Astrocyte of the hippocampus (primary cell): ENCODE results near the gene NUBP1.
"Not testable (repeated sequence)": the region's sequence is repeated elsewhere in the genome, so short reads cannot be mapped to it uniquely, and the experiment has no call there.

Experiments used
- DNase-seq: peaks from one replicate; pipeline ENCODE4 v3.0.0; 2011; ENCODE audit warnings: low read depth, low spot score

NUBP1 gene

GRCh38 chr16:10743610-10744369 lies at the start of gene NUBP1:
Gene NUBP1, plus strand, starts transcription at chr16:10743842. Its CDS starts 22 bp downstream, at chr16:10743864.
- peak; percentile 99 for DNase-seq

GRCh38 chr16:10693889-10694288 lies 49.8 kb upstream of the NUBP1 start:
- no peak for DNase-seq

- DNase-seq = no peak
Measured at GRCh38 chr16:10694306-10694705, 49.3 kb upstream of the NUBP1 start.

GRCh38 chr16:10694830-10695229 lies 48.8 kb upstream of the NUBP1 start, which contains the start of gene TEKT5:
Gene TEKT5, minus strand, starts transcription at chr16:10694930. Its CDS starts 57 bp downstream, at chr16:10694873.
- DNase-seq = no peak

GRCh38 chr16:10699756-10700155 lies 43.9 kb upstream of the NUBP1 start:
- no peak for DNase-seq

- no peak for DNase-seq
Measured at GRCh38 chr16:10708969-10709368, 34.7 kb upstream of the NUBP1 start.

GRCh38 chr16:10728003-10728887 lies 15.4 kb upstream of the NUBP1 start:
- DNase-seq = no peak

- peak; percentile 53 for DNase-seq
Measured at GRCh38 chr16:10729104-10730048, 14.3 kb upstream of the NUBP1 start.

- no peak for DNase-seq
Measured at GRCh38 chr16:10731790-10732189, 11.9 kb upstream of the NUBP1 start.

- DNase-seq = peak; percentile 81
Measured at GRCh38 chr16:10737068-10737625, 6.5 kb upstream of the NUBP1 start.

GRCh38 chr16:10738231-10739077 lies 5.2 kb upstream of the NUBP1 start:
- DNase-seq = peak; percentile 69

GRCh38 chr16:10740000-10740844 lies 3.4 kb upstream of the NUBP1 start:
- no peak for DNase-seq

GRCh38 chr16:10740845-10741208 lies 2.8 kb upstream of the NUBP1 start:
- DNase-seq = no peak

- DNase-seq = not testable (repeated sequence)
Measured at GRCh38 chr16:10741249-10741648, 2.4 kb upstream of the NUBP1 start.

- DNase-seq = peak; percentile 34
Measured at GRCh38 chr16:10741844-10742243, 1.8 kb upstream of the NUBP1 start.

GRCh38 chr16:10743227-10743609 lies 424 bp upstream of the NUBP1 start:
- DNase-seq = no peak

- no peak for DNase-seq
Measured at GRCh38 chr16:10744370-10745030, 858 bp downstream of the NUBP1 start.

- DNase-seq = no peak
Measured at GRCh38 chr16:10745841-10746240, 2.2 kb downstream of the NUBP1 start.

GRCh38 chr16:10750793-10751192 lies 7.2 kb downstream of the NUBP1 start:
- DNase-seq = no peak
